Chondrocyte (in vitro differentiated cells): ENCODE data around the gene ARHGAP27. TPM values are rescaled to one million over a fixed set of nuclear protein-coding genes. Genes with fewer than 3 reads are reported as not detected.

Experiments used
- DNase-seq: peaks from one replicate; pipeline ENCODE4 v3.0.0; 2021; ENCODE audit warnings: mixed read lengths, low spot score
- H3K27ac Mint-ChIP-seq: one replicate; pipeline ENCODE4 v1.8.0; 2021; ENCODE audit warnings: mild to moderate bottlenecking, moderate library complexity, mixed read lengths; ENCODE audit not compliant: unreplicated experiment
- H3K27me3 Mint-ChIP-seq: 2 replicates; pipeline ENCODE4 v1.8.0; 2021; ENCODE audit warnings: low read depth, mixed read lengths
- H3K36me3 Mint-ChIP-seq: 2 replicates; pipeline ENCODE4 v1.8.0; 2021; ENCODE audit warnings: low read depth, mixed read lengths
- H3K4me1 Mint-ChIP-seq: 2 replicates; pipeline ENCODE4 v1.8.0; 2021; ENCODE audit warnings: low read depth, mild to moderate bottlenecking, mixed read lengths
- H3K4me3 Mint-ChIP-seq: one replicate; pipeline ENCODE4 v1.8.0; 2021; ENCODE audit warnings: mild to moderate bottlenecking, moderate library complexity, mixed read lengths; ENCODE audit not compliant: unreplicated experiment
- H3K9me3 Mint-ChIP-seq: 2 replicates; pipeline ENCODE4 v1.8.0; 2021; ENCODE audit warnings: low read depth, mixed read lengths
- CTCF ChIP-seq: fragments of 200-600 bp; sonication (generic); IDR thresholded peaks from 2 replicates; pipeline ENCODE4 v1.5.0; 2021; ENCODE audit warnings: antibody characterized with exemption, mild to moderate bottlenecking, moderate library complexity
- total RNA-seq: library from RNA; stranded (reverse); gene quantifications from 3 replicates; pipeline ENCODE4 v1.2.1, GENCODE V29; 2021

The ARHGAP27 gene
- total RNA-seq, 1 donor from 2014 or later: 2.0 TPM

DNA sequence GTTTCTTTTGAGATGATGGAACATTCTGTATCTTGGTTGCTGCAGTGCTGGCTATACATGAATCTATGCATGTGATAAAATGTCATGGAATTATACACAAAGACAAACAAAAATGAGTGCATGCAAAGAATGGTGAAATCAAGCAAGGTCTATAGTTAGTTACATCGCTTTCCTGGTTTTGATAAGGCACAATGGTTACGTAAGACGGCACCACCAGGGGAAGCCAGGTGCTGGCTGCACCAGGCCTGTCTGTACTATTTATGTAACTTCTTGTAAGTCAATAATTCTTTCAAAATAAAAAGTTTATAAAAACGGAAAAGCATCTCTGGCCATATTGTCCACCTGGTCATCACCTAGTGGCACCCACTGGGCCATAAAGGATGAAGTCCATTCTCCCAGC lies 46.5 kb downstream of the ARHGAP27 start:
- no peak for DNase-seq
- Mint-ChIP-seq H3K27ac (no peak overlapping the region), H3K27me3 (peaks cover 14% of the 10 kb centered on the region), H3K9me3 (no peaks in the 10 kb centered on the region), H3K36me3 (no peaks in the 10 kb centered on the region), H3K4me3 (no peak overlapping the region), H3K4me1 (peaks cover 15% of the 10 kb centered on the region)
- TF ChIP-seq CTCF: no peak

GRCh38 chr17:45385331-45385997 lies 47.2 kb downstream of the ARHGAP27 start:
- no peak overlapping the region for H3K4me3 Mint-ChIP-seq
- TF ChIP-seq CTCF: peak; percentile 97
- DNase-seq: no peak
- H3K9me3 Mint-ChIP-seq: no peaks in the 10 kb centered on the region
- no peaks in the 10 kb centered on the region for H3K36me3 Mint-ChIP-seq
- peaks cover 15% of the 10 kb centered on the region for H3K4me1 Mint-ChIP-seq
- peaks cover 12% of the 10 kb centered on the region for H3K27me3 Mint-ChIP-seq
- H3K27ac Mint-ChIP-seq: no peak overlapping the region

DNA sequence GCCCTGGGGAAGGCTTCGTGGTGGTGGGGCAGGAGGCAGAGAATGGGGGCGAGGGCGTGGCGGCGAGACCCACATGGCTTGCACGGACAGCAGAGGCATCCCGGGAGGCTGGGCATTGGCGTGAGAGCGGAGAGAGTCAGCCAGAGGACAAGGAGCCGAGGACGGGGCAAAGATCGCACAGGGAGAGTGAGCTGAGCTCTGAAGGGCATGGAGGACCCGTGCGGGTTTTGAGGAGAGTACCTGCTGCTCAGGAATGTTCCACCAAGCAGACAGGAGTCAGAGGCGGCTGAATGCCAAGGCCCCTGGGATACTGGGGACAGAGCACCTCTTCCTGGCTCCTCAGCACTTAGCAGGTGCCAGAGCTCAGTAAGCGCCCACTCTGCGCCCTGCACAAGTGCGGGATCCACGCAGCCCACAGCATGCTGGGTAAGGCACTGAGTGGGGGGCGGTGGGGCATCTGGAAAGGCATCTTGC lies 47.8 kb downstream of the ARHGAP27 start:
- TF ChIP-seq CTCF: no peak
- Mint-ChIP-seq H3K27ac (no peak overlapping the region), H3K4me3 (no peak overlapping the region), H3K4me1 (peaks cover 15% of the 10 kb centered on the region), H3K27me3 (peaks cover 12% of the 10 kb centered on the region), H3K36me3 (no peaks in the 10 kb centered on the region), H3K9me3 (no peaks in the 10 kb centered on the region)
- DNase-seq: no peak

GRCh38 chr17:45384047-45384788 lies 48.5 kb downstream of the ARHGAP27 start:
- Mint-ChIP-seq H3K4me1 (peaks cover 15% of the 10 kb centered on the region), H3K27me3 (peaks cover 10% of the 10 kb centered on the region), H3K27ac (no peak overlapping the region), H3K36me3 (no peaks in the 10 kb centered on the region), H3K4me3 (no peak overlapping the region), H3K9me3 (no peaks in the 10 kb centered on the region)
- DNase-seq: no peak
- no peak for TF ChIP-seq CTCF

DNA sequence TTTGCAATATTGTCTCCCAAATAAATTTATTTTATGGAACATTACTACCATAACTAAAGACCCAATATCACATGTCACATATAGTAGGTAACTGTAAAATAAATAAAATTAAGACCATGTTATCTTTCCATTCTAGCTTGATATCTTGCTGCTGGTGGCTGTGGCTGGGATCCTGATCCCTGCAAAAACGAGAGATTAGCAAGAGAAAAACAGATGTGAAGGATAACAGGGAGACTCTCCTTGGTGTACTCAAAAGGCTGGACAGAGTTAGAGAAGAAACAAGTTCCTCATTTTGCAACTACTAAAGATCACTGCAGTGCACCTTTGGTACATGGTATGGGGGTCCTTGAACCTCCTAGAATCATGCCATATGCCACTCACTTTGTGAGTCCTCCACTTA lies 49.7 kb downstream of the ARHGAP27 start:
- Mint-ChIP-seq H3K36me3 (no peaks in the 10 kb centered on the region), H3K9me3 (no peaks in the 10 kb centered on the region), H3K4me1 (peaks cover 13% of the 10 kb centered on the region), H3K27me3 (peaks cover 3% of the 10 kb centered on the region), H3K27ac (no peak overlapping the region), H3K4me3 (no peak overlapping the region)
- TF ChIP-seq CTCF: no peak
- no peak for DNase-seq
